ENCODE results near the gene MYEF2. TPM values are rescaled to one million over a fixed set of nuclear protein-coding genes. Genes with fewer than 3 reads are reported as not detected.

Gene MYEF2
- total and polyA plus RNA-seq, 2 donors (not counting 3 experiments of a cell fraction or from before 2014, with no cell fraction given) = 11.6 to 54.8 TPM

- no peak overlapping the region for H3K9ac ChIP-seq (replicated peaks; ENCODE audit: extremely low read depth, insufficient read depth, low read length)
- FAIRE-seq (no peak), DNase-seq (ENCODE audit: low read depth, low spot score) (no peak)
- CTCF ChIA-PET = interaction anchor here (2.2 kb wide), 1 partner anchor 10 kb away, joined by 4 read pairs; no protein-coding TSS in a partner anchor
- H3K4me1 ChIP-seq (ENCODE audit: control insufficient read depth, extremely low read depth, insufficient read depth, low read length) = no peaks in the 10 kb centered on the region
- no peak overlapping the region for H3K27ac ChIP-seq (ENCODE audit: insufficient read depth, low read depth, low read length)
- POLR2A ChIA-PET = no interaction called here
- H3K9me1 ChIP-seq (replicated peaks; ENCODE audit: control insufficient read depth, extremely low read depth, insufficient read depth, low read length) = no peaks in the 10 kb centered on the region
- BruUV-seq (replicated peaks) = no TSS peak
- intact Hi-C loops (cut with micrococcal nuclease) = no loop called here
- TF ChIP-seq MAX (IDR thresholded peaks at IDR 0.05; ENCODE audit: insufficient read depth, insufficient read length) (no peak), POLR2AphosphoS5 (IDR thresholded peaks at IDR 0.05; ENCODE audit: insufficient read depth, low read depth, low read length) (no peak), POLR2A (IDR thresholded peaks at IDR 0.05; ENCODE audit: low read depth, low read length) (no peak), JUN (IDR thresholded peaks at IDR 0.05; ENCODE audit: borderline replicate concordance, insufficient read depth, insufficient read length, low read depth) (no peak), CTCF (IDR thresholded peaks at IDR 0.05; ENCODE audit: extremely low read depth in 1 of 2, insufficient read depth in 1 of 2, low read depth in 1 of 2, low read length in 2 of 2) (no peak), EZH2 (IDR thresholded peaks at IDR 0.05; ENCODE audit: borderline replicate concordance, low read depth, low read length, severe bottlenecking) (no peak), MYC (IDR thresholded peaks at IDR 0.05; ENCODE audit: low read depth, low read length) (no peak), GATA2 (IDR thresholded peaks at IDR 0.05; ENCODE audit: insufficient read depth, insufficient read length, low read depth, low read length) (no peak), FOS (IDR thresholded peaks at IDR 0.05; ENCODE audit: borderline replicate concordance, insufficient read depth, low read length) (no peak)
- no peak overlapping the region for H2AFZ ChIP-seq (ENCODE audit: low read depth, low read length)
- H3K9me3 ChIP-seq (replicated peaks; ENCODE audit: control insufficient read depth, insufficient read depth, low read length) = no peaks in the 10 kb centered on the region
- H3K79me2 ChIP-seq (ENCODE audit: control insufficient read depth, insufficient read depth, low read length) = no peaks in the 10 kb centered on the region
- H3K4me3 ChIP-seq (replicated peaks in 1 of 3; ENCODE audit: insufficient read depth in 1 of 3, low read depth in 1 of 3, low read length in 3 of 3) = no peak overlapping the region
- H3K4me2 ChIP-seq (ENCODE audit: insufficient read depth, low read length) = no peak overlapping the region
- peaks cover 9 to 20% of the 10 kb centered on the region in 2 experiments for H3K27me3 ChIP-seq (ENCODE audit: control insufficient read depth in 2 of 2, insufficient read depth in 2 of 2, low read length in 2 of 2)
- dilution Hi-C loops (cut with MboI; ENCODE audit: extremely low pct_ligation_motif_present, low sequenced_read_pairs) = no loop called here
- H3K36me3 ChIP-seq (ENCODE audit: control insufficient read depth in 2 of 2, extremely low read depth in 1 of 2, insufficient read depth in 2 of 2, low read length in 2 of 2) = no peaks in the 10 kb centered on the region
- H4K20me1 ChIP-seq (replicated peaks; ENCODE audit: control insufficient read depth, extremely low read depth, insufficient read depth, low read length) = no peaks in the 10 kb centered on the region
Measured at GRCh38 chr15:48103647-48104046, 74.4 kb downstream of the MYEF2 start.
